CD4-positive, CD25-positive, alpha-beta regulatory T cell (primary cell): ENCODE data around the gene PFDN4. TPM values are rescaled to one million over a fixed set of nuclear protein-coding genes. Genes with fewer than 3 reads are reported as not detected.

ENCODE experiments used
- ATAC-seq, 2 donors: fragments of 150-1000 bp; cut with Tn5 transposase; one replicate each; pipeline ENCODE4 v1.10.0; 2021; ENCODE audit warnings: low read depth in 2 of 2, moderate number of reproducible peaks in 2 of 2, moderate library complexity in 1 of 2
- DNase-seq, 3 donors: peaks; one replicate each; pipeline versions ENCODE4 v3.0.0 to v3.0.0-alpha.2; 2012 to 2022; ENCODE audit warnings: mixed read lengths in 1 of 3
- H3K27ac ChIP-seq: one replicate; pipeline ENCODE4 v1.7.0; 2013; ENCODE audit warnings: mild to moderate bottlenecking, low read length; ENCODE audit not compliant: insufficient read depth, poor library complexity, severe bottlenecking
- H3K27me3 ChIP-seq: one replicate; pipeline ENCODE4 v1.7.0; 2013; ENCODE audit warnings: low read length; ENCODE audit not compliant: control insufficient read depth, insufficient read depth
- H3K36me3 ChIP-seq: one replicate; pipeline ENCODE4 v1.7.0; 2013; ENCODE audit warnings: mild to moderate bottlenecking, low read length, moderate library complexity; ENCODE audit not compliant: control insufficient read depth, insufficient read depth
- H3K4me1 ChIP-seq: 2 replicates; pipeline ENCODE4 v1.7.0; 2013; ENCODE audit warnings: mild to moderate bottlenecking, low read length; ENCODE audit not compliant: insufficient read depth, control insufficient read depth, poor library complexity, severe bottlenecking
- H3K4me3 ChIP-seq: one replicate; pipeline ENCODE4 v1.7.0; 2013; ENCODE audit warnings: low read depth, mild to moderate bottlenecking, low read length, moderate library complexity
- H3K9me3 ChIP-seq, 2 experiments: 1 replicate in 1 of 2; 2 replicates in 1 of 2; pipeline ENCODE4 v1.7.0; 2013; ENCODE audit warnings: low read length in 2 of 2, mild to moderate bottlenecking in 1 of 2, moderate library complexity in 1 of 2; ENCODE audit not compliant: control insufficient read depth in 2 of 2
- H3K27ac Mint-ChIP-seq, 3 donors: one replicate each; pipeline ENCODE4 v1.8.0; 2020 to 2022; ENCODE audit warnings: mild to moderate bottlenecking in 3 of 3, mixed read lengths in 3 of 3, moderate library complexity in 2 of 3
- H3K27me3 Mint-ChIP-seq: one replicate; pipeline ENCODE4 v1.8.0; 2022; ENCODE audit warnings: mild to moderate bottlenecking, mixed read lengths
- H3K36me3 Mint-ChIP-seq: one replicate; pipeline ENCODE4 v1.8.0; 2020; ENCODE audit warnings: mixed read lengths
- H3K4me1 Mint-ChIP-seq, 4 donors: one replicate each; pipeline ENCODE4 v1.8.0; 2020 to 2022; ENCODE audit warnings: mixed read lengths in 4 of 4, mild to moderate bottlenecking in 1 of 4
- H3K4me3 Mint-ChIP-seq, 4 donors: one replicate each; pipeline ENCODE4 v1.8.0; 2020 to 2022; ENCODE audit warnings: mild to moderate bottlenecking in 4 of 4, mixed read lengths in 4 of 4, moderate library complexity in 3 of 4
- H3K9me3 Mint-ChIP-seq, 7 donors: one replicate each; pipeline ENCODE4 v1.8.0; 2020 to 2022; ENCODE audit warnings: mixed read lengths in 7 of 7, mild to moderate bottlenecking in 3 of 7, moderate library complexity in 2 of 7
- polyA plus RNA-seq, 4 donors: library from polyadenylated mRNA; unstranded; fragments of 300-500 nt; fragmentation: Illumina TruSeq; gene quantifications; one replicate each; pipeline ENCODE4 v1.2.3, GENCODE V29; 2021
- total RNA-seq: library from RNA; stranded (reverse); gene quantifications from one replicate; pipeline ENCODE4 v1.2.3, GENCODE V29; 2022

Gene PFDN4
- total and polyA plus RNA-seq, 5 donors from 2014 or later = 28.6 to 94.6 (median 74.8) TPM

- Histone ChIP-seq H3K27ac (no peak overlapping the region), H3K4me3 (no peak overlapping the region), H3K9me3 (no peaks in the 10 kb centered on the region), H3K4me1 (no peaks in the 10 kb centered on the region), H3K27me3 (no peaks in the 10 kb centered on the region), H3K36me3 (no peaks in the 10 kb centered on the region)
- Mint-ChIP-seq H3K36me3 (no peaks in the 10 kb centered on the region), H3K4me3 (no peak overlapping the region), H3K27ac (no peak overlapping the region), H3K4me1 (peaks cover 0 to 11% (median 0%) of the 10 kb centered on the region in 4 donors), H3K27me3 (peaks cover 11% of the 10 kb centered on the region), H3K9me3 (no peaks in the 10 kb centered on the region)
- no peak for ATAC-seq
- no peak for DNase-seq
These were observed 45.4 kb upstream of the PFDN4 start for GRCh38 chr20:54162378-54163009.

GRCh38 chr20:54163402-54163801, 44.5 kb upstream of the PFDN4 start:
- DNase-seq (no peak), ATAC-seq (no peak)
- Mint-ChIP-seq H3K27me3 (peaks cover 14% of the 10 kb centered on the region), H3K4me1 (peaks cover 0 to 11% (median 1%) of the 10 kb centered on the region in 4 donors), H3K27ac (no peak overlapping the region), H3K4me3 (no peak overlapping the region), H3K9me3 (no peaks in the 10 kb centered on the region), H3K36me3 (no peaks in the 10 kb centered on the region)
- no peaks in the 10 kb centered on the region for H3K4me1 ChIP-seq
- H3K4me3 ChIP-seq = no peak overlapping the region
- H3K36me3 ChIP-seq = no peaks in the 10 kb centered on the region
- H3K27ac ChIP-seq = no peak overlapping the region
- H3K9me3 ChIP-seq = no peaks in the 10 kb centered on the region
- H3K27me3 ChIP-seq = peaks cover 4% of the 10 kb centered on the region

GRCh38 chr20:54165014-54165413, 42.9 kb upstream of the PFDN4 start:
- DNase-seq (no peak), ATAC-seq (no peak)
- H3K9me3 ChIP-seq = no peaks in the 10 kb centered on the region
- Mint-ChIP-seq H3K4me3 (no peak overlapping the region), H3K9me3 (peaks cover 0 to 2% (median 0%) of the 10 kb centered on the region in 7 donors), H3K27ac (no peak overlapping the region), H3K36me3 (no peaks in the 10 kb centered on the region), H3K4me1 (peaks cover 0 to 9% (median 1%) of the 10 kb centered on the region in 4 donors), H3K27me3 (peaks cover 28% of the 10 kb centered on the region)
- no peak overlapping the region for H3K4me3 ChIP-seq
- H3K27ac ChIP-seq = no peak overlapping the region
- H3K4me1 ChIP-seq = no peaks in the 10 kb centered on the region
- no peaks in the 10 kb centered on the region for H3K36me3 ChIP-seq
- peaks cover 11% of the 10 kb centered on the region for H3K27me3 ChIP-seq

DNA sequence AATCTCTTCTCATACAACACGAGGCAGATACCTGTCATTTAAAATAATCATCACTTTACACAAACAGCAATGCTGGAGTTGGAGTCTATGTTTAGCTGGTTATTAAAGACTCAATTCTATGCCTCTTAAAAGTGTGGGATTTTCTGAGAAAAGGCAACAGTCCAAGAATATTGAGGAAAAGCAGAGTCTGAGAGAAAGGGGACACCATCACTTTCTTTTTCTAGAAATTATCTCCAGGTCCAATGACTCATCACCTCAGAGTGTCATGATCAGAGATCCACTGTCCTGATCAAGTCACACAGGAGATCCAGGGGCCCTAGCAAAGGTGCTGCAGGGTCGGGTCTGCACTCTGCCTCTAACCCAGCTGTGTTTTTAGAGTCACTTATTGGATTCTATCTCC, 42.1 kb upstream of the PFDN4 start:
- H3K36me3 Mint-ChIP-seq = no peaks in the 10 kb centered on the region
- peaks cover 17% of the 10 kb centered on the region for H3K27me3 ChIP-seq
- H3K9me3 ChIP-seq = no peaks in the 10 kb centered on the region
- DNase-seq = no peak
- peaks cover 0 to 4% (median 1%) of the 10 kb centered on the region in 4 donors for H3K4me1 Mint-ChIP-seq
- peaks cover 35% of the 10 kb centered on the region for H3K27me3 Mint-ChIP-seq
- H3K4me3 ChIP-seq = no peak overlapping the region
- ATAC-seq = no peak
- no peak overlapping the region for H3K4me3 Mint-ChIP-seq
- no peaks in the 10 kb centered on the region for H3K4me1 ChIP-seq
- no peaks in the 10 kb centered on the region for H3K36me3 ChIP-seq
- H3K27ac ChIP-seq = no peak overlapping the region
- H3K9me3 Mint-ChIP-seq = peaks cover 0 to 5% (median 0%) of the 10 kb centered on the region in 7 donors
- H3K27ac Mint-ChIP-seq = no peak overlapping the region

- Mint-ChIP-seq H3K27ac (no peak overlapping the region), H3K4me1 (peaks cover 0 to 3% (median 0%) of the 10 kb centered on the region in 4 donors), H3K9me3 (peaks cover 0 to 5% (median 0%) of the 10 kb centered on the region in 7 donors), H3K36me3 (no peaks in the 10 kb centered on the region), H3K4me3 (no peak overlapping the region), H3K27me3 (peaks cover 38% of the 10 kb centered on the region)
- H3K4me1 ChIP-seq = no peaks in the 10 kb centered on the region
- H3K36me3 ChIP-seq = no peaks in the 10 kb centered on the region
- H3K9me3 ChIP-seq = no peaks in the 10 kb centered on the region
- no peak for ATAC-seq
- H3K27me3 ChIP-seq = peaks cover 25% of the 10 kb centered on the region
- no peak overlapping the region for H3K4me3 ChIP-seq
- H3K27ac ChIP-seq = no peak overlapping the region
- DNase-seq = no peak
These were observed 40.8 kb upstream of the PFDN4 start for GRCh38 chr20:54166987-54167662.

- no peak overlapping the region for H3K27ac ChIP-seq
- Mint-ChIP-seq H3K36me3 (no peaks in the 10 kb centered on the region), H3K4me3 (no peak overlapping the region), H3K9me3 (peaks cover 0 to 5% (median 0%) of the 10 kb centered on the region in 7 donors), H3K4me1 (peaks cover 0 to 9% (median 1%) of the 10 kb centered on the region in 4 donors), H3K27me3 (peaks cover 46% of the 10 kb centered on the region), H3K27ac (peak overlapping the region in 1 of 3 donors; percentile 50)
- ATAC-seq = no peak
- H3K36me3 ChIP-seq = no peaks in the 10 kb centered on the region
- peaks cover 33% of the 10 kb centered on the region for H3K27me3 ChIP-seq
- no peak overlapping the region for H3K4me3 ChIP-seq
- no peaks in the 10 kb centered on the region for H3K9me3 ChIP-seq
- peaks cover 8% of the 10 kb centered on the region for H3K4me1 ChIP-seq
- no peak for DNase-seq
These were observed 39.7 kb upstream of the PFDN4 start for GRCh38 chr20:54167909-54168872.

- Histone ChIP-seq H3K27ac (no peak overlapping the region), H3K9me3 (no peaks in the 10 kb centered on the region), H3K4me1 (peaks cover 11% of the 10 kb centered on the region), H3K27me3 (peaks cover 33% of the 10 kb centered on the region), H3K36me3 (no peaks in the 10 kb centered on the region), H3K4me3 (no peak overlapping the region)
- no peak overlapping the region for H3K4me3 Mint-ChIP-seq
- ATAC-seq = no peak
- no peak overlapping the region for H3K27ac Mint-ChIP-seq
- no peaks in the 10 kb centered on the region for H3K36me3 Mint-ChIP-seq
- H3K27me3 Mint-ChIP-seq = peaks cover 54% of the 10 kb centered on the region
- H3K9me3 Mint-ChIP-seq = peaks cover 0 to 5% (median 0%) of the 10 kb centered on the region in 7 donors
- no peak for DNase-seq
- peaks cover 0 to 16% (median 1%) of the 10 kb centered on the region in 4 donors for H3K4me1 Mint-ChIP-seq
These were observed 38.7 kb upstream of the PFDN4 start for GRCh38 chr20:54168961-54169862.
